ENCODE results near the gene NEK3.
"Not testable (repeated sequence)": the region's sequence is repeated elsewhere in the genome, so short reads cannot be mapped to it uniquely, and the experiment has no call there.

Gene NEK3

DNA sequence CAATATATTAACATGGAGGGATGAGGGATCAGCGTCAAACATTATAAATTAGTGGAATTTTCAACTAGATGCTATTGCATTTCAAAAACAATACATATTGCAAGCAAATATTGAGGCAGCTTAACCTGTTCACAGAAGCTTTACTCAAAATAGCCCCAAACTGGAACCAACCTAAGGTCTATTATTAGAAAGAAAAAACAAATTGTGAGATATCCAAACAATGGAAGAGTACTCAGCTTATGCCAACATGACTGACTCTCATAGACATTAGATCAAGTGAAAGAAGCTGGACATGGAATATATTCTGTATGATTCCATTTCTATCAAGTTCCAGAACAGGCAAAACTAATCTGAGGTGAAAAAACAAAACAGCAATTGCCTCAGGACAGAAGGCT, 27.6 kb upstream of the NEK3 start:
- H3K36me3 ChIP-seq (ENCODE audit: insufficient read depth, low read length), result peaks cover 28% of the 10 kb centered on the region
- ATAC-seq (ENCODE audit: insufficient read depth, low read depth), result no peak
- H2AFZ ChIP-seq (ENCODE audit: low read depth, low read length), result no peak overlapping the region
- DNase-seq, result no peak
- TF ChIP-seq EZH2 (IDR thresholded peaks at IDR 0.05; ENCODE audit: borderline replicate concordance, low read depth, low read length, severe bottlenecking), result no peak
- TF ChIP-seq, protein P1, sequence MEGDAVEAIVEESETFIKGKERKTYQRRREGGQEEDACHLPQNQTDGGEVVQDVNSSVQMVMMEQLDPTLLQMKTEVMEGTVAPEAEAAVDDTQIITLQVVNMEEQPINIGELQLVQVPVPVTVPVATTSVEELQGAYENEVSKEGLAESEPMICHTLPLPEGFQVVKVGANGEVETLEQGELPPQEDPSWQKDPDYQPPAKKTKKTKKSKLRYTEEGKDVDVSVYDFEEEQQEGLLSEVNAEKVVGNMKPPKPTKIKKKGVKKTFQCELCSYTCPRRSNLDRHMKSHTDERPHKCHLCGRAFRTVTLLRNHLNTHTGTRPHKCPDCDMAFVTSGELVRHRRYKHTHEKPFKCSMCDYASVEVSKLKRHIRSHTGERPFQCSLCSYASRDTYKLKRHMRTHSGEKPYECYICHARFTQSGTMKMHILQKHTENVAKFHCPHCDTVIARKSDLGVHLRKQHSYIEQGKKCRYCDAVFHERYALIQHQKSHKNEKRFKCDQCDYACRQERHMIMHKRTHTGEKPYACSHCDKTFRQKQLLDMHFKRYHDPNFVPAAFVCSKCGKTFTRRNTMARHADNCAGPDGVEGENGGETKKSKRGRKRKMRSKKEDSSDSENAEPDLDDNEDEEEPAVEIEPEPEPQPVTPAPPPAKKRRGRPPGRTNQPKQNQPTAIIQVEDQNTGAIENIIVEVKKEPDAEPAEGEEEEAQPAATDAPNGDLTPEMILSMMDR (IDR thresholded peaks at IDR 0.05; ENCODE audit: borderline replicate concordance, extremely low read depth, low read length, poor library complexity, severe bottlenecking), result no peak
- no peaks in the 10 kb centered on the region for H4K20me1 ChIP-seq (ENCODE audit: insufficient read depth, low read length)
- H3K9ac ChIP-seq (ENCODE audit: low read depth, low read length), result no peak overlapping the region
- peaks cover 13% of the 10 kb centered on the region; the same call in 1 of the 2 replicates for H3K4me1 ChIP-seq (ENCODE audit: insufficient read depth, low read length)
- H3K9me3 ChIP-seq (ENCODE audit: insufficient read depth, low read length, severe bottlenecking), result no peaks in the 10 kb centered on the region
- H3K4me2 ChIP-seq (ENCODE audit: insufficient read depth, low read length), result no peak overlapping the region
- H3K27me3 ChIP-seq (ENCODE audit: insufficient read depth, low read length, poor library complexity), result no peaks in the 10 kb centered on the region
- H3K27ac ChIP-seq (ENCODE audit: low read length), result no peak overlapping the region
- no peak overlapping the region for H3K4me3 ChIP-seq (ENCODE audit: low read depth in 1 of 2, low read length in 2 of 2)
- H3K79me2 ChIP-seq (ENCODE audit: insufficient read depth, low read length), result peaks cover 20% of the 10 kb centered on the region

DNA sequence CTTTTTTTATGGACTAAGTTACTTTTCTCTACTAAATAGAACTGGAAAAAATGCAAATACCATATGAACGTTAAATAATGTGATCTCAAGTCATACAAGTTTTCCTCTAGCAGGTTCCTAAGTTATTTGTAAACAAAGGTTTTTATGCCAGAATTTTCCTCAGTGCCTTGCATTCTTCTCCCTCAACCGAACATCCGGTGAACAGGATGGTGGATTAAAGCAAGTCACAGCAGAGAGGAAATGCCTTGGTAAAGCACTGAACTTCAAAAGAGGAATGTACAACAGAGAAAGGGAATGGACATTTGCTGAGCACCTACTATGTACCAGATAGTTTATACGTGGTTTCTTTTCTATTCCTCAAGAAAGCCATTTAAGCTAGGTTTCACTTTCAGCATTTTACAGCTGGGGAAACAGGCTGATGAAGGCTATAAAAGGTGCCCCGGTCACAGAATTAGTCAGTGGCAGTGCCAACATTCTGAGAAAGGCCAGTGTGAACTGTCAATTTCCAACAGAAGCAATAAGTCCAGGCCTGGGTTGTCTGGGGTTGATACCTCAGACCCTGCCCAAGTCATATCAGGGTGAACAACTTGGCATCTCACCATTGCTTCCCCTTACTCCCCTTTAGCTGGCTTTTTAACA, 22.0 kb upstream of the NEK3 start:
- peaks cover 46% of the 10 kb centered on the region for H3K36me3 ChIP-seq (ENCODE audit: insufficient read depth, low read length)

DNA sequence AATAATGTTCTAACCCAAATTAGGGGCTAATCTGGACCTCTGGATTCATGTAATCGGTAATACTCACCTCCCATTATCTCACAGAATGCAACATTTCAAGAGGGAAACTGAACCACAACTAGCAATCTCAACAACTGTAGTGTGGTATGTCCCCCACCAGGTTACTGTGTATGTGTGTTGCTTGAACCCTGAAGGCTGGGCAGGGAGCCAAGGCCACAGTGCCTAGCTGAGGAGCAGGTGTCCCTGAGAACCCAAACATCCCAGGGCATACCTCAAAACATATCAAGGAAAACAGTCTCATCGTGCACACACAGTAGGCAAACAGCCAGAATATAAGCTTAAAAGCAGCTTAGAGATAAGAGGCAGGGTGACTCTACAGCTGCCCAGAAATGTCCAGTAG, 20.5 kb upstream of the NEK3 start:
- H3K27ac ChIP-seq (ENCODE audit: low read length), result no peak overlapping the region
- TF ChIP-seq EZH2 (IDR thresholded peaks at IDR 0.05; ENCODE audit: borderline replicate concordance, low read depth, low read length, severe bottlenecking), result no peak
- TF ChIP-seq, protein P1 (IDR thresholded peaks at IDR 0.05; ENCODE audit: borderline replicate concordance, extremely low read depth, low read length, poor library complexity, severe bottlenecking), result no peak
- H3K9ac ChIP-seq (ENCODE audit: low read depth, low read length), result no peak overlapping the region
- DNase-seq (no peak), ATAC-seq (ENCODE audit: insufficient read depth, low read depth) (no peak)
- H3K4me2 ChIP-seq (ENCODE audit: insufficient read depth, low read length), result no peak overlapping the region
- H3K4me1 ChIP-seq (ENCODE audit: insufficient read depth, low read length), result no peaks in the 10 kb centered on the region
- H3K27me3 ChIP-seq (ENCODE audit: insufficient read depth, low read length, poor library complexity), result no peaks in the 10 kb centered on the region
- no peaks in the 10 kb centered on the region for H3K79me2 ChIP-seq (ENCODE audit: insufficient read depth, low read length)
- H4K20me1 ChIP-seq (ENCODE audit: insufficient read depth, low read length), result no peaks in the 10 kb centered on the region
- H3K36me3 ChIP-seq (ENCODE audit: insufficient read depth, low read length), result peaks cover 51% of the 10 kb centered on the region
- H3K9me3 ChIP-seq (ENCODE audit: insufficient read depth, low read length, severe bottlenecking), result no peaks in the 10 kb centered on the region
- no peak overlapping the region for H2AFZ ChIP-seq (ENCODE audit: low read depth, low read length)
- H3K4me3 ChIP-seq (ENCODE audit: low read depth in 1 of 2, low read length in 2 of 2), result no peak overlapping the region

More for the DNA sequence above, 22.0 kb upstream of the NEK3 start:
- H4K20me1 ChIP-seq (ENCODE audit: insufficient read depth, low read length); H3K9ac ChIP-seq (ENCODE audit: low read depth, low read length); H3K27me3 ChIP-seq (ENCODE audit: insufficient read depth, low read length, poor library complexity); H3K9me3 ChIP-seq (ENCODE audit: insufficient read depth, low read length, severe bottlenecking); H3K4me1 ChIP-seq (ENCODE audit: insufficient read depth, low read length); H3K4me3 ChIP-seq (ENCODE audit: low read depth in 1 of 2, low read length in 2 of 2); H2AFZ ChIP-seq (ENCODE audit: low read depth, low read length); H3K4me2 ChIP-seq (ENCODE audit: insufficient read depth, low read length); ATAC-seq (ENCODE audit: insufficient read depth, low read depth); H3K79me2 ChIP-seq (ENCODE audit: insufficient read depth, low read length); DNase-seq; H3K27ac ChIP-seq (ENCODE audit: low read length): not testable (repeated sequence)

DNA sequence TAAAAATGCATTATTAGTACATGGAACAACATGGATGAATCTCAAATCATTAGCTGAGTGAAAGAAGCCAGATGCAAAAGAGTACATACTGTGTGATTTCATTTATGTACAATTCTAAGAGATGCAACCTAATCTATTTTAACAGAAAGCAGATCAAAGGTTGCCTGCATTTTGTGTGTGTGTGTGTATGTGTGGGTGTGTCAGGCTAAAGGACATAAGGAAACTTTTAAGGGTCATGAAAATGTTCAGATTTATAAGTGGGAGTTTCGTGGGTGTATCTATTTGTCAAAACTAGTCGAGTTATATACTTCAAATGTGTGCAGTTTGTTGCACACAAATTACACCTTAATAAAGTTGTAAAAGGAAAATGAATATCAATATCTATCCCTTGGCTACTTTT, 17.9 kb upstream of the NEK3 start:
- ATAC-seq (ENCODE audit: insufficient read depth, low read depth) (no peak), DNase-seq (no peak)
- Histone ChIP-seq H3K9ac (ENCODE audit: low read depth, low read length) (no peak overlapping the region), H3K27me3 (ENCODE audit: insufficient read depth, low read length, poor library complexity) (no peaks in the 10 kb centered on the region), H3K79me2 (ENCODE audit: insufficient read depth, low read length) (no peaks in the 10 kb centered on the region), H3K27ac (ENCODE audit: low read length) (no peak overlapping the region), H3K4me2 (ENCODE audit: insufficient read depth, low read length) (no peak overlapping the region), H3K36me3 (ENCODE audit: insufficient read depth, low read length) (peaks cover 64% of the 10 kb centered on the region), H3K9me3 (ENCODE audit: insufficient read depth, low read length, severe bottlenecking) (no peaks in the 10 kb centered on the region), H4K20me1 (ENCODE audit: insufficient read depth, low read length) (no peaks in the 10 kb centered on the region), H2AFZ (ENCODE audit: low read depth, low read length) (no peak overlapping the region), H3K4me1 (ENCODE audit: insufficient read depth, low read length) (no peaks in the 10 kb centered on the region), H3K4me3 (ENCODE audit: low read depth in 1 of 2, low read length in 2 of 2) (no peak overlapping the region)
- TF ChIP-seq, protein P1 (IDR thresholded peaks at IDR 0.05; ENCODE audit: borderline replicate concordance, extremely low read depth, low read length, poor library complexity, severe bottlenecking), result no peak
- TF ChIP-seq EZH2 (IDR thresholded peaks at IDR 0.05; ENCODE audit: borderline replicate concordance, low read depth, low read length, severe bottlenecking), result no peak

DNA sequence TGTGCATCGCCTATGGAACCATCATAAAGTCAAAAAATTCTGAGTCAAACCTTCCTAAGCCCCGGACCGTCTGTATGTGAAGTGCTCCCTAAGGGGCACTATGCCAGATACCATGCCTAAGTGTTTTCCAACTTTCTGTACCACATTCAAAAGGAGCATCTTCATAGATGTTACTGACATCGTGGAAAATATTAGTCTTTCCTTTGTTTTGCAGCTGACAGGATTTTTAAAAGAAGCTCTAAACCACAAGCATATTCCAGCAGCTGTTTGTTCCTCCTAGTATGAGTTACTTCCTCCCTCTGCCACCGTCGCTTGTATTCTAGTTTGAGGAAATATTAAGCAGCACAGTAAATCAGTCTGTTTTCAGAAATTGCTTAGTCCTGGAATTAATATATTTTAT, 14.6 kb upstream of the NEK3 start:
- not testable (repeated sequence) for H3K79me2 ChIP-seq (ENCODE audit: insufficient read depth, low read length); H3K9me3 ChIP-seq (ENCODE audit: insufficient read depth, low read length, severe bottlenecking); H3K4me2 ChIP-seq (ENCODE audit: insufficient read depth, low read length); H3K27me3 ChIP-seq (ENCODE audit: insufficient read depth, low read length, poor library complexity); H3K27ac ChIP-seq (ENCODE audit: low read length); H4K20me1 ChIP-seq (ENCODE audit: insufficient read depth, low read length); ATAC-seq (ENCODE audit: insufficient read depth, low read depth); H3K4me3 ChIP-seq (ENCODE audit: low read depth in 1 of 2, low read length in 2 of 2); H2AFZ ChIP-seq (ENCODE audit: low read depth, low read length); DNase-seq; H3K9ac ChIP-seq (ENCODE audit: low read depth, low read length); H3K4me1 ChIP-seq (ENCODE audit: insufficient read depth, low read length)
- peaks cover 65% of the 10 kb centered on the region for H3K36me3 ChIP-seq (ENCODE audit: insufficient read depth, low read length)

Data from DND-41 (cell line).